SU-DHL-6 (cell line): Measurements from ENCODE around the gene NCOA3.

Experiments
- EZH2phosphoT487 ChIP-seq: fragments of 200-600 bp; sonication (generic), shearing (Covaris generic); conservative IDR thresholded peaks from 2 replicates; pipeline ENCODE4 v1.6.1; 2018; ENCODE audit warnings: mild to moderate bottlenecking, antibody characterized with exemption, low read length, moderate library complexity, mixed read lengths
- TF ChIP-seq, protein P1 (sequence below): fragments of 200-600 bp; sonication (generic); IDR thresholded peaks from one replicate; pipeline ENCODE4 v1.5.1; 2017; ENCODE audit warnings: antibody characterized with exemption, mild to moderate bottlenecking, low read length, moderate library complexity; ENCODE audit not compliant: insufficient read depth, poor library complexity, severe bottlenecking

DNA sequence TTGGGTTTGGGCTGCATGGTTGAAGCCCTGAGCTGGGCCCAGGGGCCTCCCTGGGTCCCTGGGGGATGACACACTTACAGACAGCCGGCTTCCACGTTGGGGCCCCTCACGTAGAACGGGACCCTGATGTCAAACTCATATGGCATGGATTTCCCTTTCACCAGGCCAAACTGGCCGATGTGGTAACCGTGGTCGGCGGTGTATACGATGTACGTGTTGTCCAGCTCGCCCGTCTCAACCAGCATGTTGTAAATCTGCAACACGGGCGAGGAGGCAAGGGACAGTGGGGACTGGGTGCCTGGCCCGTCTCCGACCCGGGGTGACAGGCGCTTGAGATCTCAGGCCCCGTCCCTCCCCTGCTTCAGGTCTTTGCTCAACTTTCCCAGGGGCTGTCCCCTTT is 181.2 kb downstream of the NCOA3 start:
- TF ChIP-seq, protein P1, sequence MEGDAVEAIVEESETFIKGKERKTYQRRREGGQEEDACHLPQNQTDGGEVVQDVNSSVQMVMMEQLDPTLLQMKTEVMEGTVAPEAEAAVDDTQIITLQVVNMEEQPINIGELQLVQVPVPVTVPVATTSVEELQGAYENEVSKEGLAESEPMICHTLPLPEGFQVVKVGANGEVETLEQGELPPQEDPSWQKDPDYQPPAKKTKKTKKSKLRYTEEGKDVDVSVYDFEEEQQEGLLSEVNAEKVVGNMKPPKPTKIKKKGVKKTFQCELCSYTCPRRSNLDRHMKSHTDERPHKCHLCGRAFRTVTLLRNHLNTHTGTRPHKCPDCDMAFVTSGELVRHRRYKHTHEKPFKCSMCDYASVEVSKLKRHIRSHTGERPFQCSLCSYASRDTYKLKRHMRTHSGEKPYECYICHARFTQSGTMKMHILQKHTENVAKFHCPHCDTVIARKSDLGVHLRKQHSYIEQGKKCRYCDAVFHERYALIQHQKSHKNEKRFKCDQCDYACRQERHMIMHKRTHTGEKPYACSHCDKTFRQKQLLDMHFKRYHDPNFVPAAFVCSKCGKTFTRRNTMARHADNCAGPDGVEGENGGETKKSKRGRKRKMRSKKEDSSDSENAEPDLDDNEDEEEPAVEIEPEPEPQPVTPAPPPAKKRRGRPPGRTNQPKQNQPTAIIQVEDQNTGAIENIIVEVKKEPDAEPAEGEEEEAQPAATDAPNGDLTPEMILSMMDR: no peak
- no peak for TF ChIP-seq EZH2phosphoT487
